DND-41 (cell line): ENCODE measurements around the gene WWTR1.

Experiments
- CTCF ChIP-seq: IDR thresholded peaks from 2 replicates; pipeline ENCODE4 v1.5.1; 2012; ENCODE audit warnings: borderline replicate concordance, low read length, moderate library complexity, mild to moderate bottlenecking; ENCODE audit not compliant: poor library complexity, severe bottlenecking; ENCODE audit errors: extremely low read depth
- EZH2 ChIP-seq: IDR thresholded peaks from 3 replicates; pipeline ENCODE4 v1.6.1; 2012; ENCODE audit warnings: borderline replicate concordance, low read depth, mild to moderate bottlenecking, moderate library complexity, low read length, inconsistent platforms; ENCODE audit not compliant: severe bottlenecking

- TF ChIP-seq CTCF (no peak), EZH2 (no peak)
These were observed 51.9 kb downstream of the WWTR1 start for GRCh38 chr3:149605902-149606301.
